Measurements from ENCODE around the gene GGN.
A peak's percentile ranks its signal among the peaks of the same experiment; 100 is the strongest.
"Not testable (repeated sequence)": the region's sequence is repeated elsewhere in the genome, so short reads cannot be mapped to it uniquely, and the experiment has no call there.

Gene GGN

GRCh38 chr19:38411041-38411712 lies 23.3 kb upstream of the GGN start:
- no peak for DNase-seq (ENCODE audit: low read depth)

- not testable (repeated sequence) for DNase-seq (ENCODE audit: low read depth)
Observed at GRCh38 chr19:38410407-38410806, 22.6 kb upstream of the GGN start.

- no peak for DNase-seq (ENCODE audit: low read depth)
Observed at GRCh38 chr19:38409631-38410133, 21.8 kb upstream of the GGN start.

GRCh38 chr19:38405276-38405675 lies 17.4 kb upstream of the GGN start:
- DNase-seq (ENCODE audit: low read depth) = no peak

GRCh38 chr19:38404858-38405257 lies 17.0 kb upstream of the GGN start:
- DNase-seq (ENCODE audit: low read depth) = no peak

- peak; percentile 95 for DNase-seq (ENCODE audit: low read depth)
Observed at GRCh38 chr19:38402967-38403674, 15.3 kb upstream of the GGN start, which contains the start of gene FAM98C. Gene FAM98C, plus strand, starts transcription at chr19:38403093. Its CDS starts 61 bp downstream, at chr19:38403154.

- DNase-seq (ENCODE audit: low read depth) = no peak
Observed at GRCh38 chr19:38402623-38402966, 14.8 kb upstream of the GGN start.

- peak; percentile 57 for DNase-seq (ENCODE audit: low read depth)
Observed at GRCh38 chr19:38401148-38401547, 13.3 kb upstream of the GGN start.

- DNase-seq (ENCODE audit: low read depth) = no peak
Observed at GRCh38 chr19:38400361-38400760, 12.5 kb upstream of the GGN start.

- no peak for DNase-seq (ENCODE audit: low read depth)
Observed at GRCh38 chr19:38399537-38399936, 11.7 kb upstream of the GGN start.

- DNase-seq (ENCODE audit: low read depth) = no peak
Observed at GRCh38 chr19:38399081-38399480, 11.2 kb upstream of the GGN start.

GRCh38 chr19:38395381-38396114 lies 7.7 kb upstream of the GGN start:
- DNase-seq (ENCODE audit: low read depth) = no peak

GRCh38 chr19:38394488-38394887 lies 6.7 kb upstream of the GGN start:
- DNase-seq (ENCODE audit: low read depth) = no peak

- peak; percentile 55 for DNase-seq (ENCODE audit: low read depth)
Observed at GRCh38 chr19:38392707-38393308, 5.0 kb upstream of the GGN start.

GRCh38 chr19:38391911-38392464 lies 4.2 kb upstream of the GGN start:
- DNase-seq (ENCODE audit: low read depth) = no peak

- no peak for DNase-seq (ENCODE audit: low read depth)
Observed at GRCh38 chr19:38389957-38390924, 2.4 kb upstream of the GGN start.

- DNase-seq (ENCODE audit: low read depth) = peak; percentile 88
Observed at GRCh38 chr19:38389101-38389925, 1.5 kb upstream of the GGN start.

- DNase-seq (ENCODE audit: low read depth) = peak; percentile 67
Observed at GRCh38 chr19:38388349-38389100, 691 bp upstream of the GGN start, which contains the start of gene SPRED3. Gene SPRED3, plus strand, starts transcription at chr19:38388697. Its CDS starts 1,606 bp downstream, at chr19:38390303.

GRCh38 chr19:38386971-38387549 lies 774 bp downstream of the GGN start:
- no peak for DNase-seq (ENCODE audit: low read depth)
